ENCODE results near the gene STEAP1B.

Gene STEAP1B

DNA sequence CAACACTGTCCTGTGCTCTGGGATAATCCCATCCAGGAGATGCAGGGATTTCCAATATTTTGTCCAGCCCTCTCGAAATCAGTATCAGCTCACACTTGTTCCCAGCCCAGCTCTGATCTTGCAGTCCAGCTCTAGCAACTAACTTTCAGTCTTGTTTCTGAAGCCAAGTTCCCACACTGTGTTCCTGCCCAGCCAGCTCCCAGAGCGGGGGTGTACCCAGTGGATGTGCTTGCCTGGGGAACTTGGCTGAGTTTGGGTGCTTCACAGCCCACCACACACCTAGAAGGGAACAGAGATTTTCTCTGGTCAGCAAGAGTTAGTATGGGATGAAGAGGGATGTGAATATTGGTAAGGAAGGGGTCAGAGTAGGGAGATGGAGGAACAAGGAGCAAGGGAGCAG, 85.6 kb downstream of the STEAP1B start:
- TF ChIP-seq ZBTB7A (IDR thresholded peaks at IDR 0.05; ENCODE audit: low read depth), result no peak
- no peak for TF ChIP-seq NFIC (IDR thresholded peaks at IDR 0.05)
- TF ChIP-seq, protein P1, sequence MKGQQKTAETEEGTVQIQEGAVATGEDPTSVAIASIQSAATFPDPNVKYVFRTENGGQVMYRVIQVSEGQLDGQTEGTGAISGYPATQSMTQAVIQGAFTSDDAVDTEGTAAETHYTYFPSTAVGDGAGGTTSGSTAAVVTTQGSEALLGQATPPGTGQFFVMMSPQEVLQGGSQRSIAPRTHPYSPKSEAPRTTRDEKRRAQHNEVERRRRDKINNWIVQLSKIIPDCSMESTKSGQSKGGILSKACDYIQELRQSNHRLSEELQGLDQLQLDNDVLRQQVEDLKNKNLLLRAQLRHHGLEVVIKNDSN (IDR thresholded peaks at IDR 0.05), result no peak
- no peak for TF ChIP-seq YY1 (IDR thresholded peaks at IDR 0.05; ENCODE audit: low read depth)
- TF ChIP-seq TAF1 (IDR thresholded peaks at IDR 0.05; ENCODE audit: low read depth), result no peak
- TF ChIP-seq EP300 (IDR thresholded peaks at IDR 0.05; ENCODE audit: borderline replicate concordance), result no peak
- TF ChIP-seq TCF12 (IDR thresholded peaks at IDR 0.05; ENCODE audit: low read depth), result no peak
- TF ChIP-seq RAD21 (IDR thresholded peaks at IDR 0.05; ENCODE audit: low read depth), result no peak
- TF ChIP-seq EGR1 (IDR thresholded peaks at IDR 0.05), result no peak
- no peak for TF ChIP-seq CEBPB (IDR thresholded peaks at IDR 0.05)
- TF ChIP-seq MAX (IDR thresholded peaks at IDR 0.05), result no peak
- TF ChIP-seq FOXM1 (IDR thresholded peaks at IDR 0.05; ENCODE audit: borderline replicate concordance, low read depth), result no peak
- TF ChIP-seq TEAD4 (IDR thresholded peaks at IDR 0.05), result no peak
- no peak for TF ChIP-seq CREB1 (IDR thresholded peaks at IDR 0.05; ENCODE audit: low read depth)
- TF ChIP-seq REST (IDR thresholded peaks at IDR 0.05; ENCODE audit: low read depth), result no peak

DNA sequence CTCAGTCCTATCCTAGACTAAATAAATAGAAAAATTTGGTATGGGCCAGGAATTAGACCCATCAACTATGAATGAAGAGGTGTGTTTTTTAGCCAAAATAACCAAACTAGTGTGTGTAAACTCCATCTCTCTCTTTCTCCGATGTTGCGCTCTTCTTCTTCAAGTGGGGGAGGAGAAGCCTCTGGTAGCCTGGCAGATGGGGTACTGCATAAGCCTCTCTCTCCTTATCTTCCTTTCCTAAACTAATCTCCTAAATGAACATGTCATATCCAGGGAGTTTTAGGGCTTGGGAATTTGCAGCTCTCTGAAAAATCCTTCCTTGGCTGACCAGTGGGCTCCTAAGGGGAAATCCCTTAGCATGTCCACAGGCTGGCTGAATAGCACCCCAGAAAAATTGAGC, 86.8 kb downstream of the STEAP1B start:
- TF ChIP-seq EP300 (IDR thresholded peaks at IDR 0.05; ENCODE audit: borderline replicate concordance) (no peak), EGR1 (IDR thresholded peaks at IDR 0.05) (no peak), TCF12 (IDR thresholded peaks at IDR 0.05; ENCODE audit: low read depth) (no peak), CREB1 (IDR thresholded peaks at IDR 0.05; ENCODE audit: low read depth) (no peak), RAD21 (IDR thresholded peaks at IDR 0.05; ENCODE audit: low read depth) (no peak), TAF1 (IDR thresholded peaks at IDR 0.05; ENCODE audit: low read depth) (no peak), YY1 (IDR thresholded peaks at IDR 0.05; ENCODE audit: low read depth) (no peak), REST (IDR thresholded peaks at IDR 0.05; ENCODE audit: low read depth) (no peak), CEBPB (IDR thresholded peaks at IDR 0.05) (no peak), ZBTB7A (IDR thresholded peaks at IDR 0.05; ENCODE audit: low read depth) (no peak), NFIC (IDR thresholded peaks at IDR 0.05) (no peak), MAX (IDR thresholded peaks at IDR 0.05) (no peak)
- TF ChIP-seq, protein P1 (IDR thresholded peaks at IDR 0.05), result no peak

GRCh38 chr7:22411977-22412693, 87.9 kb downstream of the STEAP1B start:
- TF ChIP-seq EGR1 (IDR thresholded peaks at IDR 0.05), result no peak

DNA sequence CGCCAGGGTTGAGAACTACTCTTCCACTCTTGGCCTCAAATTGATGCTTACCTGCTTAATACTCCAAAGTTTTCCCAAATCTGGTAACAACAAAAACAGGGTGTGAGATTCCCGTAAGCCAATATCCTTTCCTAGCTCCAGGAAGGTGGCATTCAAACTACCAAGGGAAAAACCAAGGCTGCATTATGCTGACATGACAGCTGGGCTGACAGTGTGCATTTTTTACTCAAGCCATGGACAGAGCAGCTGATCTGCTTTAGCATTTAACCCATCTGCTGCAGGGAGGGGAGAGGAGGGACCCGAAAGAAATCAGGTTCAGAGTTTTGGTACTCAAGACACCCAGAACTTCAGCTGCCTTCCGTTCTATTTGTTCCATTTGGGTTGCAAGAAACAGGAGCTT, 93.3 kb downstream of the STEAP1B start:
- TF ChIP-seq REST (IDR thresholded peaks at IDR 0.05; ENCODE audit: low read depth), result no peak

GRCh38 chr7:22404421-22405023, 95.5 kb downstream of the STEAP1B start:
- TF ChIP-seq EGR1 (IDR thresholded peaks at IDR 0.05) (no peak), TCF12 (IDR thresholded peaks at IDR 0.05; ENCODE audit: low read depth) (no peak), FOXM1 (IDR thresholded peaks at IDR 0.05; ENCODE audit: borderline replicate concordance, low read depth) (no peak), CREB1 (IDR thresholded peaks at IDR 0.05; ENCODE audit: low read depth) (no peak), EP300 (IDR thresholded peaks at IDR 0.05; ENCODE audit: borderline replicate concordance) (no peak), ZBTB7A (IDR thresholded peaks at IDR 0.05; ENCODE audit: low read depth) (no peak), YY1 (IDR thresholded peaks at IDR 0.05; ENCODE audit: low read depth) (no peak), MAX (IDR thresholded peaks at IDR 0.05) (no peak), RAD21 (IDR thresholded peaks at IDR 0.05; ENCODE audit: low read depth) (no peak), TAF1 (IDR thresholded peaks at IDR 0.05; ENCODE audit: low read depth) (no peak), CEBPB (IDR thresholded peaks at IDR 0.05) (no peak), REST (IDR thresholded peaks at IDR 0.05; ENCODE audit: low read depth) (no peak), TEAD4 (IDR thresholded peaks at IDR 0.05) (no peak)
- TF ChIP-seq, protein P1 (IDR thresholded peaks at IDR 0.05), result no peak

All from Ishikawa (cell line).